ENCODE data around the gene MLXIP. TPM values are rescaled to one million over a fixed set of nuclear protein-coding genes. Genes with fewer than 3 reads are reported as not detected.
"Not testable (repeated sequence)": the region's sequence is repeated elsewhere in the genome, so short reads cannot be mapped to it uniquely, and the experiment has no call there.

The MLXIP gene
- polyA plus RNA-seq, 10 donors = 22.1 to 36.0 (median 28.1) TPM

DNA sequence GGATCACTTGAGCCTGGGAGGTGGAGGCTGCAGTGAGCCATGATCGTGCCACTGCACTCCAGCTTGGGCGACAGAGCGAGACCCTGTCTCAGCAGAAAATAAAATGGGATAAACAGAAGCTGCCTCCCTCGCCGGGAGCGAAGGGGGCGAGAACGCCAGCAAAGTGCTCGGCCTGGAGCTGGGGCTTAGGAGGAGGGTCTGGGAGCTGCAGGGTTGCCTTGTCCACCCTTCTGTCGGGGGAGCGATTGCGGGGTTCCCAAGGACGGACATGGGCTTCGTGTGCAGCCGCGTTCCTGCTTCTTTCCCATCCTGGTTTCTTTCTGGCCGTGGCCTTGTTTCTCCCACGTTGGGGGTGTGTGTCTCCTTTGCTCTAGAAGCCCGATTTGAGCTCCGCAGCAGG, 27.9 kb upstream of the MLXIP start:
- DNase-seq = no peak

- no peak for DNase-seq
Observed at GRCh38 chr12:122051231-122051876, 27.2 kb upstream of the MLXIP start.

DNA sequence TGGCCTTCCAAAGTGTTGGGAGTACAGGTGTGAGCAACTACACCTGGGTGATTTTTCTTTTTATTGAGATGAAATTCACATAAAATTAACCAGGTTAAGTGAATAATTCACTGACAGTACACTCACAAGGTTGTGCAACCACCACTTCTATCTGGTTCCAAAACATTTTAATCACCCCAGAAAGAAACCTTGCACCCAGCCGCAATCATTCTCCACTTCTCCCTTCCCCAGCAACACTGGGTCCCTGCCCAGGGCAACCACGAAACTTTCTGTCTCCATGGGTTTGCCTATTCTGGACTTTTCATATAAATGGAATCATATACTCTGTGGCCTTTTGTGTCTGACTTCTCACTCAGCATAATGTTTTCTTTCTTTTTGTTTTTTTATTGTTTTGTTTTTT, 26.3 kb upstream of the MLXIP start:
- no peak for DNase-seq

DNA sequence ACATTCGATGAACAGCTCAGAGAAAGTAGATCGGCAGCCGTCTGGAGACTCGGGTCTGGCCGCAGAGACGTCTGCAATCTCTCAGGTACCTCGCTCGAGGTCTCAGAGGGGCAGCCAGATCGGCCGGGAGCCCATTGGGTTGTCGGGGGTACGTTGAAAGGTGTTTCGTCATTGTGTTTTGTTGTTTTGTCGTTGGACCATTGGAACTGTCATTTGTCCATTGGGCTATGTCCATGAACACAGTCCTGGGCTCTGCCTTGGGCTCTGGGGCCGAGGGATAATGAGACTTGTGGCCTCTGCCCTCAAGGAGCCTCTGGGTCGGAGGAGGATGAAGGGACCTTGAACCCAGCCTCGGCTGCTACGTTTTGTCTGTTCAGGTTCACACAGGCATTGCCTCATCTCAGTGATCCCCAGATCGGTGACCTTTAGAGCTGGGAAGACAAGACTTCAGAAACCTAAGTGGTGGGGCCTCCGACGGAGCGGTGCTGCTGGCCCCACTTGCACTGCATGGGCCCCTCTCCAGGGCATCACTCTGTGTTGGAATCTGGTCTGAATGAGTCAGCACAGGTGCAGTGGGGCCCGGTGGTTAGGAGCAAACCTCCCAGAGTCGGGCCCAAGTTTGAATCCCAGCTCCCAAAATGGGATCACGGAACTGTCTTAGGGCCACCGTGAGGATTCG, 23.6 kb upstream of the MLXIP start:
- DNase-seq = no peak

GRCh38 chr12:122056406-122056805, 22.1 kb upstream of the MLXIP start:
- DNase-seq = not testable (repeated sequence)

- no peak for DNase-seq
Observed at GRCh38 chr12:122057007-122057735, 21.4 kb upstream of the MLXIP start.

GRCh38 chr12:122057769-122058168, 20.8 kb upstream of the MLXIP start:
- DNase-seq = no peak

GRCh38 chr12:122058549-122059149, 19.9 kb upstream of the MLXIP start:
- DNase-seq = no peak

DNA sequence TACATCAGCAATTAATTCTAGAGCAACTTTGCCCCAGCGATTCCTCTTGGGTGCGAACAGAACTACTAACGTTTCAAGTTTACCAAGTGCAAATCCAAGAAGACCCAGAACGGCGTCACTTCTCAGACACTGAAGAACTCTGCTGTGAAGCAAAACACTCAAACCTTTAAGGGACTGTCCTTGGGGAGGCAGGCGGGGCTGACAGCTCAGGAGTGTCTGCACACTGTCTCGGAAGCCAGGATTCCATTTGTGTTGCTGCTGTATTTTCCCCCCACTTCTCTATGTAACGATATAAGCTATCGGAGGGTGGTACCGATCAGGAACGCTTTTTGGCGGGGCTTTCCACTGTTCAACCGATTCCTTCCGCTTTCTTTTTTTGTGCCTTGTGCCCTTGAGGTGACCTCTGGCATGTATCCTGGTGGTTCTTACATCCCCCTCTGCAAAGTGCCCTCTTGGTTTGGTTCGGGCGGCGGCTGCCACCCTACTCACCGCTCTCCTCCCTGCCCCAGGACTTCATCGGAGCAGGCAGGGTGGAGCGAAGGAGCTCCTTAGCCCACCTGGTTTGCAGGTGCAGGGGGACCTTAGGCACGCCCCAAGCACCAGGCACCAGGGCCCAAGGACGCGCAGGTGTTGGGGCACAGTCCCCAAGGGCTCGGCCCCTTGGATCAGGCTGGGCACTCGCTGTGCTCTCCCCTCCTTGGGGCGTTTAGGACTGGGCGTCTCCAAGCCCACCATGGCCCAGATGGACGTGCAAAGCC, 19.2 kb upstream of the MLXIP start:
- no peak for DNase-seq

DNA sequence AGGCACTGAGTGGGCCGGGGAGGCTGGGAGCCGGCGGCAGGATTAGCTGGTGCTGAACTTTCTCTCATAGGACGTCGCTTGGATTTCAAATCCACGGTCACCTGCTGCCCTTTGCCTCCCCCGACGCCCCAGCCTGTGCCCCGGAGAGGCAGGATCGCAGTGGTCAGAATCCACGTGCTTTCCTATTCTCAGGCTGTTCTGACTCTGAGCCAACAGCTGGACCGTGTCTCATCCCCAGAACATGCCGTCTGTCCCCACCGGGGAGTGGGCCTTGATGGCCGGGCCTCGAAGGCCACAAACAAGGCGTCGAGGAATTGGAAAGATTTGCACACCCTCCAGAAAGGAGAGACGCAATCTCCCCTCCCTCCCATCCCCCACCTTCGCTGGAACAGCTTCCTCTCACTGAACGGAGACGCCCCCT, 18.5 kb upstream of the MLXIP start:
- no peak for DNase-seq

GRCh38 chr12:122061253-122061652, 17.3 kb upstream of the MLXIP start:
- DNase-seq = no peak

GRCh38 chr12:122062832-122063693, 15.5 kb upstream of the MLXIP start:
- DNase-seq = peak in 2 of 3 donors; percentile 55 to 76

DNA sequence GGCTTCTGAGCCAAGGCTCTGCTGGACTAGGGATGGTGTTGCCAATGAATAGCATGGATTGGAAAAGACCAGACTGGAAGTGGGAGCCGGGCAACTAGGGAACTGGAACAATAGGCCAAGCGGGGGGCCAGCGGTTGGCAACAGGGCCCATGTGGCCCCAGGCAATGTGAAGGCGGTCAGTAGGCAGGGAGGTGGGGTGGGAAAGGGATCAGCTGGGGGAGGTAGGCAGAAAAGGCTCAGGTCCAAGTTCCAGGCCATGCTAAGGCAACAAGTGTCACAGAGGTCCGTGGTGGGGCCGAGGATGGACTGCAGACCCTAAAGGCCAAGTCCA, 14.9 kb upstream of the MLXIP start:
- DNase-seq = no peak

DNA sequence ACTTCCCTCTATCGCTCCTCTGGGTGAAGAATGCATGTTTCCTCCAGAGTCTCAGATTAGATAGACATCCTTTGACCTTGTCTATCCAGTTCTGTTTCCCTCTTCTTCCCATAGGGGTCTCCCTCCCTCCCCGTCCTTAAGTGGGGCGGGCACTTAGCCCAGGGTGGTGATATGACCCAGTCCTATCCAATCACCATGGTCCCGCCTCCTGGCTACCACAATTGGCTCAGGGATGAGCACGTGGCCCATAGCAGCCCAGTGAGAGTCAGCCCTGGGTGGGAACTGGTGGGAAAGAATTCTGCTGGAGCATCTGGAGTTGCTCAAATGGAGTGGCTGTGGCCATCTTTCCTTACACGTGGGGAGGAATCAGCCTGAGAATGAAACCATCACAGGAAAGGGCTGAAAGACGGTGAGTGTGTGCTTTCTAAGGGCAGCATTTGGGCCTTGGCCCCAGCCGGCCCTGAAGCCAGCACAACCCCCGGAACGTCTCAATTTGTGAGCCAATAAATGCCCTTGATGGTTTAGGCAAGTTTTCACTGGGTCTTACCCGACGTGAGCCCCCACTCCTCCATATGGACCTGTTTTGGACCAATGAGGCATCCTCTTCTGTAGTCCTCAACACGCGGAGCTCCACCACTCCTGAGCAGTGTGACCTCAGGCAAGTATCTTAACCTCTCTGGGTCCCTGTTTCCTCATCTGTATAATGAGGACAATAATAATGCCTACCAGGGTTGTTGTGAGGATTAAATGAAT, 14.4 kb upstream of the MLXIP start:
- peak; percentile 69 to 89 (median 84) for DNase-seq

GRCh38 chr12:122064780-122065588, 13.6 kb upstream of the MLXIP start:
- peak in 1 of 3 donors; percentile 59 for DNase-seq

GRCh38 chr12:122067548-122067947, 11.0 kb upstream of the MLXIP start:
- no peak for DNase-seq

DNA sequence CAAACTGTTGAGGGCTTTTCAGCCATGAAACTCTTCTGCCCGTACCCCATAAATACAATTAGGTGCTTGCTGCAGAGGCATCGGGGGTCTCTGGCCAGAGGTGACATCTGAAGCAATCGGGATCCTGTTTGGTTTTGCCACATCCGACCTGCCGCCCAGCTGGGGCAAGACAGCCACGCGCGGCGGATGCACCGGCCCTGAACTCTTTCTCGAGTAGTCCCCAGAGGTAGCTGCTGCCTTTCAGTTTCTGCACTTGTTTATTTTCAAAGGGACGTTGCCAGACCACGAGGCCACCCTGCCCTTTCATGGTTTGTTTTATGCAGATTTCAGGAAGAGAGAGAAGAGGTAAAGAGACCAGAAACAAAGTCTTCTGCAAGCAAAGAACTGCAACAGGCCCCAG, 10.6 kb upstream of the MLXIP start:
- DNase-seq = no peak

DNA sequence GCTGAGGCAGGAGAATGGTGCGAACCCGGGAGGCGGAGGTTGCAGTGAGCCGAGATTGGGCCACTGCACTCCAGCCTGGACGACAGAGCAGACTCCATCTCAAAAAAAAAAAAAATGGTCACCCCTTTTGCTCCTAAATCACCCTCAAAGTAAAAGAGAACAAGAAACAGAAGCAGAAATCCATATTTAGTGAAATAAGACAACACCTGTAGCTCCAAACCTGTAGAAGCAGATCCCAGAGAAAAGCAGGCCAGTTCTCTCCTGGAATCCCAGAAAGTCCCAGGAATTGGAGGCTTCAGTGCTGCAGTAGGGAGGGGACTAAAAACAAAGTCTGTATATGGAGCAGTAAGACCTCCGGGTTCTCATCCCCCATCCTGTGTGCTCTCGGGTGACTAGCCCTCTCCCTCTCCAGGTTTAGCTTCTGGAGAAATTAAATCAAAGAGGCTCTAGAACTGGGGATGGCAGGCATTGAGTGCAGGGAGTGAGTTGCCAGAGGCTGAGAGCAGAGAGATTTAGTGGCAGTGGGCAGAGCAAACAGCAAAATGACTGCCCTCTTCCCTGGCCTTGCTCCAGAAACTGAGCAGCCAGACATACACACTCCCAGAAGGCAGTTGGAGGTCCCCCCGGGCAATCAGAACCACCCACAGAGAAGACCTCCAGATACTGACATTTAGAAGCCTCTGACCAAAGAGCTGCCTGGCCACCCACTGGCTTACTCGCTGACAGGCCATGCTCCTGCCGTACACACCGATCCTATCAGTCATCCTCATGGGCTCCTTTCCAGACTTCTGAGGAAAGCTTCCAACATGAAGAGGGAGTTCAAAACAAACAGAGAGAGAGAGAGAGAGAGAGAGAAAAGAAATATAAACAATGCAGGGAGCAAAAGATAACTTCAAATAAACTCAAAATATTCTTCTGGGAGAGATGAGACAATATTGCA, 6.3 kb upstream of the MLXIP start:
- peak in 1 of 3 donors; percentile 87 for DNase-seq
